ENCODE data around the gene HSPA9.

Gene HSPA9

GRCh38 chr5:138596105-138596881 is 21.1 kb upstream of the HSPA9 start:
- in situ Hi-C loops (cut with MboI; ENCODE audit: low sequenced_read_pairs) = no loop called here

- in situ Hi-C loops (cut with MboI; ENCODE audit: low sequenced_read_pairs) = no loop called here
These were observed 20.1 kb upstream of the HSPA9 start for GRCh38 chr5:138595180-138595795.

- in situ Hi-C loops (cut with MboI; ENCODE audit: low sequenced_read_pairs) = no loop called here
These were observed 19.3 kb upstream of the HSPA9 start for GRCh38 chr5:138594305-138595058.

- in situ Hi-C loops (cut with MboI; ENCODE audit: low sequenced_read_pairs) = no loop called here
These were observed 13.0 kb upstream of the HSPA9 start for GRCh38 chr5:138588013-138588788.

- in situ Hi-C loops (cut with MboI; ENCODE audit: low sequenced_read_pairs) = no loop called here
These were observed 10.0 kb upstream of the HSPA9 start for GRCh38 chr5:138585157-138585556.

GRCh38 chr5:138583984-138584637 is 8.9 kb upstream of the HSPA9 start:
- in situ Hi-C loops (cut with MboI; ENCODE audit: low sequenced_read_pairs) = no loop called here

GRCh38 chr5:138582959-138583358 is 7.8 kb upstream of the HSPA9 start:
- in situ Hi-C loops (cut with MboI; ENCODE audit: low sequenced_read_pairs) = no loop called here

GRCh38 chr5:138580777-138581176 is 5.6 kb upstream of the HSPA9 start:
- in situ Hi-C loops (cut with MboI; ENCODE audit: low sequenced_read_pairs) = no loop called here

GRCh38 chr5:138580001-138580400 is 4.8 kb upstream of the HSPA9 start:
- in situ Hi-C loops (cut with MboI; ENCODE audit: low sequenced_read_pairs) = no loop called here

- in situ Hi-C loops (cut with MboI; ENCODE audit: low sequenced_read_pairs) = no loop called here
These were observed 4.3 kb upstream of the HSPA9 start for GRCh38 chr5:138579517-138579863.

GRCh38 chr5:138577452-138577851 is 2.3 kb upstream of the HSPA9 start:
- in situ Hi-C loops (cut with MboI; ENCODE audit: low sequenced_read_pairs) = no loop called here

GRCh38 chr5:138574744-138575193 is 432 bp downstream of the HSPA9 start:
- in situ Hi-C loops (cut with MboI; ENCODE audit: low sequenced_read_pairs) = no loop called here

GRCh38 chr5:138573949-138574670 is 1.1 kb downstream of the HSPA9 start:
- in situ Hi-C loops (cut with MboI; ENCODE audit: low sequenced_read_pairs) = no loop called here

GRCh38 chr5:138573223-138573622 is 2.0 kb downstream of the HSPA9 start:
- in situ Hi-C loops (cut with MboI; ENCODE audit: low sequenced_read_pairs) = no loop called here

GRCh38 chr5:138570871-138571270 is 4.3 kb downstream of the HSPA9 start:
- in situ Hi-C loops (cut with MboI; ENCODE audit: low sequenced_read_pairs) = no loop called here

GRCh38 chr5:138569782-138570181 is 5.4 kb downstream of the HSPA9 start:
- in situ Hi-C loops (cut with MboI; ENCODE audit: low sequenced_read_pairs) = no loop called here

GRCh38 chr5:138568061-138568824 is 7.0 kb downstream of the HSPA9 start:
- in situ Hi-C loops (cut with MboI; ENCODE audit: low sequenced_read_pairs) = no loop called here

GRCh38 chr5:138566792-138567191 is 8.4 kb downstream of the HSPA9 start:
- in situ Hi-C loops (cut with MboI; ENCODE audit: low sequenced_read_pairs) = no loop called here

GRCh38 chr5:138565100-138565821 is 9.9 kb downstream of the HSPA9 start:
- in situ Hi-C loops (cut with MboI; ENCODE audit: low sequenced_read_pairs) = no loop called here

Measured in hTERT RPE-1 (cell line).